GM21737 (cell line): Measurements from ENCODE around the gene LRRC10.

ENCODE experiments used
- ATAC-seq: cut with Tn5 transposase; IDR thresholded peaks from one replicate; pipeline ENCODE4 v1.9.1; 2021; ENCODE audit warnings: mild to moderate bottlenecking, moderate library complexity; ENCODE audit not compliant: unreplicated experiment

The LRRC10 gene

DNA sequence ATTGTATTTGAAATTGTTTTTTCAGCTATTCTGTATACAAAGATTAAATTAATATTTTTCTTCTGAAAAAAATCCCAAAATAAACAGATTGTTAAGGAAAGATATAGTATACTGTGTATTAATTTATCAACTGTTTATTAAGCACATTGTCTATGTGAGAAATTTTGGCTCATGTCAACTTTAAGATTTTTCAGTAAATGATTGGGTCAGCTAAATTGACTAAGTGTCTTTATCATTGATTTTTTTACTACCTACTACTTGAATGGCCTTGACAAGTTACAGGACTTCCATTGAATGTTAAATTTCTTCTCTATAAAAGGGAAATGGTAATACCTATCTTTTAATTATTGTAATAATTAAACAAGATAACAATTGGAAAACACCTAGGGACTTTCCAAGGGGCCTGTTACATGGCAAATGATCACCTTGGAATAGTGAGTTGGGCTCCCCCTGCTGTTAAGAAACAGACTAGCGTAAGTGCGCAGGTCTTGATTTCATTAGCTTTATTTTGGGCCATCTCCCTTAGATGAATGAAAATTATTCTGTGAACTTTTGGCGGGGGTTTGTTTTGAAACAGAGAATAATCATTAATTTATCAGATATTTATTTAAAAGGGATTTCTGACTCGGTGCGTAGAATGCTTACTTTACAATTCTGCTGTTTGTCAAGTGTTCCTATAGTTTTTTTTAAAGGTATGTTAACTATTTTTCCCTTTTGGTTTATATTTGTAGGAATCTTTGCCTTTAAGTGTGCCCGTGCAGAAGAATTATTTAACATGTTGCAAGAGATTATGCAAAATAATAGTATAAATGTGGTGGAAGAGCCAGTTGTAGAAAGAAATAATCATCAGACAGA, 39.9 kb downstream of the LRRC10 start:
- ATAC-seq, result peak; percentile 74

DNA sequence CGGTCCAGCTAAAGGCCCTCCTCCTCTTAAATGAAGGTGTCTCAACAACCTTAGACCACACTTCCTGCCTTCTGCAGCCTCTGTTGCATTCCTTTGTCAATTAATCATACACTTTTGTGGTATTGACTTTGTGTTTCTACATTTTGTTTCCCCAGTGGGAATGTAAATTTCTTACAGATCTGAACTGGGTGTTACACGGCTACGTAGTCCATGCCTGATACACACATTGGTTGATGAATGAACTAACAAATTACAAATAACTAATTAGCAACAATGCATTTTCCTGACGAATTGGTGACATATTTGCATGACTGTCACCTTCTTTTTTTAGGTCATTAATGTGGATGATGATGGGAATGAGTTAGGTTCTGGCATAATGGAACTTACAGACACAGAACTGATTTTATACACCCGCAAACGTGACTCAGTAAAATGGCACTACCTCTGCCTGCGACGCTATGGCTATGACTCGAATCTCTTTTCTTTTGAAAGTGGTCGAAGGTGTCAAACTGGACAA, 40.6 kb downstream of the LRRC10 start:
- no peak for ATAC-seq

DNA sequence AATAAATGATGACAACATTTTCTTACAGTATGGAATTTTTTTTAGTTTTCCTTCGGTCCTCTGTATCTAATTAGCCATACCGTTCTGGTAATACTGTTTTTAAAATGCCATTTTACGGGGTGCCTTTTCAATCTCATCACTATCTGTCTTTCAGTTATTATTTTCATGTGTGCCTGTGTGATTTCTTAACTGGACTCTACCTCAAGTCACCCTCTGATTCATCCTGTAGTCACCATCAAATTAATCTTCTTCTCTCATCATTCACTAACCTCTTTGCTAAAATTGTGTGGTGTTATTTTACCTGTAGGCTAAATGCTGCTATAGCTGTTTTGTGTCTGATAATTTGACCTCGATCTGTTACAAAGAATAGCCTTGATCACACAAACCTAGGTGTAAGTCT, 41.5 kb downstream of the LRRC10 start:
- ATAC-seq, result no peak

DNA sequence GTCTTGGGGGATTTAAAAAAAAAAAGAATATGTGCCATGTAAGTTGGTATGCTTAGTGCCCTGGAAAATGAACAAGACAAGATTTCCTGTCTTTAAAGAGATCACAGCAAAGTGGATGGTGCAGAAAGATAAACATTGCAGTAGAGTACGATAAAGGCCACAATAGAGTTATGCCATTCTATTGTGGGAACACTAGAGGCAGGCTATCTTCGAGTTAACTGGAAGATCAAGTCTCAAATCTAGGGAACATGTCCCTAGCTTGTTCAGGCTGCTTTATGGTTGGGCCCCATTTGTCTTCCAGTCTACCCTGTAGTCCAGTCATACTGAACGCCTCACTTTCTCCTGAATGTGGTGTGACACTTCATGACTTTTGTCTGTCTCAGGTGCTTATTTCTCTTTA, 44.1 kb downstream of the LRRC10 start:
- ATAC-seq, result no peak

DNA sequence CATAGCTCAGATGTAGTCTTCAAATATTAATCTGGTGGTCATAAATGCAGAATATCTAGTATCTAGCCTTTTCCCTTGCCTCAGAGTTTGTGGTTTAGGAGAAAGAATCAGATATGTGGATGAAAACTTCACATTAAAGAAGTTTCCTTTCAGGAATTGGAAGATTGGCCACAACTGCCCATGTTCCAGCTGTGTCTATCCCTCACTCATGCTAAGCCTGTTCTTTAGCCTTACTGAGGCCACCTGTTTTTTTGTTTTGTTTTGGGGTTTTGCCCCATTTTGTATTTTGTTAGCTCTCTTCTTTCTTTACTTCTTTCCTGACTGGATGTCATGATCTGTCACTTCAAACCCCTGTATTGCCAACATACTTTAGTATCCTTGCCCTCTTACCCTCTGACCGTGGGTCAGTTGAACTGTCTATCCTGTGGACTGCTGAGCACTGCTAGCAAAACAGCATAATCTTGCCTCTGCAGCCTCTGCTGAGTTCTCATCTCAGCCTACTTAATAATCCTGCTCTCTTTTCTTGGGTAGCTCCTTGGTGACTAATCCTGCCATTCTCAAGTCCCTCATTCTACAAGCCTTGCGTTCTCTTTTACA, 47.4 kb downstream of the LRRC10 start:
- no peak for ATAC-seq
